PC-9 (cell line): Measurements from ENCODE around the gene ME3. TPM values are rescaled to one million over a fixed set of nuclear protein-coding genes. Genes with fewer than 3 reads are reported as not detected.

Source experiments
- BruUV-seq: library from RNA; stranded (reverse); fragments of 400-500 nt; replicated peaks from 2 replicates; lab custom pipeline; 2021; lab: Mats Ljungman, UMichigan
- CTCF ChIA-PET: fragments of 300-600 bp; sonication (Branson Sonifier 250); formaldehyde crosslinking; loops from one replicate; lab custom pipeline; 2022; ENCODE audit warnings: antibody characterized with exemption; lab: Charles Lee
- POLR2A ChIA-PET: fragments of 300-600 bp; sonication (Branson Sonifier 250); formaldehyde crosslinking; loops from one replicate; lab custom pipeline; 2022; ENCODE audit warnings: antibody characterized with exemption; ENCODE audit not compliant: unreplicated experiment; lab: Charles Lee
- DNase-seq, 2 experiments: peaks; one replicate each; pipeline versions ENCODE4 v3.0.0 to v3.0.0-alpha.2; 2015 to 2022; ENCODE audit warnings: mixed read lengths in 1 of 2
- H2AFZ ChIP-seq: fragments of 200-600 bp; sonication (generic); 2 replicates; pipeline ENCODE4 v1.8.1; 2017; ENCODE audit warnings: antibody characterized with exemption
- H3F3A ChIP-seq: fragments of 200-600 bp; sonication (generic); 2 replicates; pipeline ENCODE4 v1.8.1; 2017; ENCODE audit warnings: antibody characterized with exemption, mild to moderate bottlenecking, low read depth; ENCODE audit not compliant: insufficient read depth
- H3K27ac ChIP-seq: fragments of 200-600 bp; sonication (generic); 2 replicates; pipeline ENCODE4 v1.6.1; 2016; ENCODE audit warnings: mixed run types
- H3K27me3 ChIP-seq: fragments of 200-600 bp; sonication (generic); 2 replicates; pipeline ENCODE4 v1.6.1; 2016; ENCODE audit warnings: low read depth, mixed run types; ENCODE audit not compliant: insufficient read depth
- H3K36me3 ChIP-seq: fragments of 200-600 bp; sonication (generic); 2 replicates; pipeline ENCODE4 v1.6.1; 2016; ENCODE audit warnings: low read depth, mixed run types
- H3K4me1 ChIP-seq: fragments of 200-600 bp; sonication (generic); replicated peaks from 2 replicates; pipeline ENCODE4 v1.6.1; 2016; ENCODE audit warnings: mixed run types; ENCODE audit not compliant: insufficient read depth
- H3K4me2 ChIP-seq: fragments of 200-600 bp; sonication (generic); 2 replicates; pipeline ENCODE4 v1.6.1; 2017; ENCODE audit warnings: mixed run types
- H3K4me3 ChIP-seq: fragments of 200-600 bp; sonication (generic); 2 replicates; pipeline ENCODE4 v1.6.1; 2016; ENCODE audit warnings: mixed run types
- H3K79me2 ChIP-seq: fragments of 200-600 bp; sonication (generic); 2 replicates; pipeline ENCODE4 v1.6.1; 2017; ENCODE audit warnings: low read depth, mixed run types
- H3K9me2 ChIP-seq: fragments of 200-600 bp; sonication (generic); 2 replicates; pipeline ENCODE4 v1.8.1; 2017; ENCODE audit warnings: mild to moderate bottlenecking; ENCODE audit not compliant: insufficient read depth
- H3K9me3 ChIP-seq: fragments of 200-600 bp; sonication (generic); 2 replicates; pipeline ENCODE4 v1.8.1; 2016; ENCODE audit warnings: low read depth; ENCODE audit not compliant: insufficient read depth
- H4K20me1 ChIP-seq: fragments of 200-600 bp; sonication (generic); 2 replicates; pipeline ENCODE4 v1.8.1; 2017; ENCODE audit not compliant: insufficient read depth
- CTCF ChIP-seq: fragments of 200-600 bp; sonication (generic); conservative IDR thresholded peaks from 2 replicates; pipeline ENCODE4 v1.6.1; 2017; ENCODE audit warnings: mixed run types, antibody characterized with exemption, mild to moderate bottlenecking, moderate library complexity
- EZH2 ChIP-seq: fragments of 200-600 bp; sonication (generic); IDR thresholded peaks from 2 replicates; pipeline ENCODE4 v1.8.0; 2017; ENCODE audit warnings: antibody characterized with exemption, low read depth
- intact Hi-C: fragments of 100-400 bp; cut with micrococcal nuclease; formaldehyde crosslinking; loops from one replicate; pipeline ENCODE4 v1.10.0; 2022; ENCODE audit not compliant: unreplicated experiment
- total RNA-seq: library from RNA; stranded (reverse); gene quantifications from 2 replicates; pipeline ENCODE4 v1.2.3, GENCODE V29; 2021

ME3 gene
- total RNA-seq, 1 experiment from 2014 or later, result 34.0 TPM

GRCh38 chr11:86481399-86481798 lies 191.0 kb downstream of the ME3 start:
- no TSS peak for BruUV-seq
- H3K27ac ChIP-seq, result no peak overlapping the region
- H4K20me1 ChIP-seq, result no peaks in the 10 kb centered on the region
- H3K4me3 ChIP-seq, result no peak overlapping the region
- DNase-seq, result no peak
- no peaks in the 10 kb centered on the region for H3K79me2 ChIP-seq
- no peaks in the 10 kb centered on the region for H3K9me3 ChIP-seq
- H3K9me2 ChIP-seq, result no peaks in the 10 kb centered on the region
- H3K27me3 ChIP-seq, result no peaks in the 10 kb centered on the region
- peaks cover 40% of the 10 kb centered on the region for H3F3A ChIP-seq
- POLR2A ChIA-PET, result interaction anchor here (0.8 kb wide), 1 partner anchor 634 kb away, joined by 23 read pairs; no protein-coding TSS in a partner anchor
- TF ChIP-seq CTCF (no peak), EZH2 (no peak)
- H3K36me3 ChIP-seq, result 0 out of 2 replicates have a peak, but pooled peaks cover 4% of the 10 kb centered on the region
- CTCF ChIA-PET, result interaction anchor here (1.0 kb wide), 1 partner anchor 126 kb away, joined by 3 read pairs; no protein-coding TSS in a partner anchor
- H2AFZ ChIP-seq, result no peak overlapping the region
- intact Hi-C loops, result loop anchor here (5.0 kb wide), 1 partner anchor 91 kb away; no protein-coding TSS in a partner anchor
- H3K4me2 ChIP-seq, result no peak overlapping the region
- H3K4me1 ChIP-seq, result peaks cover 40% of the 10 kb centered on the region

GRCh38 chr11:86478348-86478747 lies 194.1 kb downstream of the ME3 start:
- H4K20me1 ChIP-seq, result no peaks in the 10 kb centered on the region
- H3F3A ChIP-seq, result peaks cover 13% of the 10 kb centered on the region
- ChIA-PET CTCF (no interaction called here), POLR2A (no interaction called here)
- no peaks in the 10 kb centered on the region for H3K27me3 ChIP-seq
- intact Hi-C loops, result no loop called here
- H3K36me3 ChIP-seq, result 0 out of 2 replicates have a peak, but pooled peaks cover 11% of the 10 kb centered on the region
- H3K4me3 ChIP-seq, result no peak overlapping the region
- H3K4me1 ChIP-seq, result peaks cover 22% of the 10 kb centered on the region
- H3K79me2 ChIP-seq, result no peaks in the 10 kb centered on the region
- H3K9me2 ChIP-seq, result no peaks in the 10 kb centered on the region
- no peak overlapping the region for H3K4me2 ChIP-seq
- no peak overlapping the region for H2AFZ ChIP-seq
- no TSS peak for BruUV-seq
- TF ChIP-seq EZH2, result no peak
- TF ChIP-seq CTCF, result no peak
- no peak overlapping the region for H3K27ac ChIP-seq
- DNase-seq, result no peak
- no peaks in the 10 kb centered on the region for H3K9me3 ChIP-seq

- peaks cover 6% of the 10 kb centered on the region for H3F3A ChIP-seq
- no peak for TF ChIP-seq CTCF
- no peak for TF ChIP-seq EZH2
- H3K79me2 ChIP-seq, result no peaks in the 10 kb centered on the region
- no peaks in the 10 kb centered on the region for H3K27me3 ChIP-seq
- H3K4me3 ChIP-seq, result no peak overlapping the region
- no peak for DNase-seq
- H3K4me1 ChIP-seq, result peaks cover 15% of the 10 kb centered on the region
- 0 out of 2 replicates have a peak, but pooled peaks cover 11% of the 10 kb centered on the region for H3K36me3 ChIP-seq
- CTCF ChIA-PET, result no interaction called here
- H3K27ac ChIP-seq, result no peak overlapping the region
- intact Hi-C loops, result no loop called here
- POLR2A ChIA-PET, result no interaction called here
- H2AFZ ChIP-seq, result no peak overlapping the region
- no peaks in the 10 kb centered on the region for H3K9me2 ChIP-seq
- H4K20me1 ChIP-seq, result no peaks in the 10 kb centered on the region
- no TSS peak for BruUV-seq
- no peaks in the 10 kb centered on the region for H3K9me3 ChIP-seq
- H3K4me2 ChIP-seq, result no peak overlapping the region
Measured at GRCh38 chr11:86477495-86478155, 194.8 kb downstream of the ME3 start.
